K562 (cell line): ENCODE measurements around the gene ASXL2. TPM values are rescaled to one million over a fixed set of nuclear protein-coding genes. Genes with fewer than 3 reads are reported as not detected.

ENCODE experiments used
- CREB1 ChIP-seq, 2 experiments: sonication (generic) in 1 of 2; formaldehyde crosslinking in 1 of 2; IDR thresholded peaks; 2 replicates each; pipeline versions ENCODE4 v1.6.1 to v1.8.0; 2012 to 2022; ENCODE audit warnings: inconsistent platforms in 1 of 2, mild to moderate bottlenecking in 1 of 2, missing genetic modification reagents in 1 of 2, moderate library complexity in 1 of 2
- CREM ChIP-seq: IDR thresholded peaks from 2 replicates; pipeline ENCODE4 v1.6.1; 2014; ENCODE audit warnings: antibody characterized with exemption, low read depth
- E4F1 ChIP-seq: fragments of 250-450 bp; sonication (Bioruptor Pico); IDR thresholded peaks from 2 replicates; pipeline ENCODE4 v1.5.0; 2021; ENCODE audit warnings: mild to moderate bottlenecking, borderline replicate concordance
- FOXM1 ChIP-seq, 2 experiments: fragments of 450-650 bp in 1 of 2; sonication (generic) in 1 of 2; formaldehyde crosslinking in 1 of 2; IDR thresholded peaks; 2 replicates each; pipeline versions ENCODE4 v1.6.1 to v1.9.0; 2017 to 2022; ENCODE audit warnings: low read depth in 2 of 2, mild to moderate bottlenecking in 2 of 2, missing genetic modification reagents in 1 of 2, moderate library complexity in 1 of 2
- IFI16 ChIP-seq: fragments of 250-450 bp; sonication (Bioruptor Pico); IDR thresholded peaks from 2 replicates; pipeline ENCODE4 v2.1.2; 2022; ENCODE audit warnings: mild to moderate bottlenecking, inconsistent platforms
- NCOA2 ChIP-seq, 2 experiments: fragments of 450-650 bp; IDR thresholded peaks; 2 replicates each; pipeline ENCODE4 v1.6.1; 2018; ENCODE audit warnings: mild to moderate bottlenecking in 2 of 2, moderate library complexity in 1 of 2; ENCODE audit not compliant: partially characterized antibody in 2 of 2
- NR1H2 ChIP-seq: sonication (generic); formaldehyde crosslinking; IDR thresholded peaks from 2 replicates; pipeline ENCODE4 v1.4.0; 2020; ENCODE audit warnings: mild to moderate bottlenecking, missing genetic modification reagents
- PTRF ChIP-seq: fragments of 450-650 bp; IDR thresholded peaks from 2 replicates; pipeline ENCODE4 v1.6.1; 2016; ENCODE audit warnings: mild to moderate bottlenecking, missing genetic modification characterization, missing compliant biosample characterization
- SFPQ ChIP-seq: fragments of 200-400 bp; formaldehyde crosslinking; IDR thresholded peaks from 2 replicates; pipeline ENCODE4 v1.6.1; 2017; ENCODE audit warnings: mild to moderate bottlenecking, low read depth, low read length, moderate library complexity
- SNRNP70 ChIP-seq: fragments of 200-400 bp; formaldehyde crosslinking; optimal IDR thresholded peaks from 2 replicates; pipeline ENCODE3; 2017; ENCODE audit warnings: low read depth, low read length
- STAT5A ChIP-seq: IDR thresholded peaks from 2 replicates; pipeline ENCODE4 v1.6.1; 2012; ENCODE audit warnings: low read length, inconsistent platforms, borderline replicate concordance
- TBP ChIP-seq: optimal IDR thresholded peaks from 2 replicates; pipeline ENCODE3; 2011; ENCODE audit warnings: low read depth, low read length, improper control_type of control experiment
- U2AF1 ChIP-seq: fragments of 200-400 bp; formaldehyde crosslinking; optimal IDR thresholded peaks from 2 replicates; pipeline ENCODE3; 2017; ENCODE audit warnings: mild to moderate bottlenecking, low read depth, low read length, moderate library complexity
- polyA plus RNA-seq, 8 experiments: library from polyadenylated mRNA; depleted of rRNA in 4 of 8; stranded (reverse) in 5 of 8; unstranded in 3 of 8; fragments of >200 nt; fragmentation: Nextera tagmentation in 2 of 8; fragmentation: Illumina TruSeq in 1 of 8; extraction: Ambion mirVana in 2 of 8; extraction: Trizol in 1 of 8; gene quantifications; 2 replicates each; pipeline versions ENCODE4 v1.2.1 to v1.2.3, GENCODE V29; 2011 to 2014; ENCODE audit warnings: inconsistent platforms in 1 of 8, missing spikeins in 1 of 8
- total RNA-seq, 7 experiments: library from RNA; depleted of rRNA in 6 of 7; stranded (reverse); fragments of >200 nt in 6 of 7; fragmentation: Illumina TruSeq in 2 of 7; extraction: Trizol in 2 of 7; gene quantifications; 2 replicates each; pipeline versions ENCODE4 v1.2.1 to v1.2.3, GENCODE V29; 2011 to 2021; ENCODE audit warnings: low replicate concordance in 1 of 7
- TF ChIP-seq, protein P1 (sequence below), 3 experiments: fragments of 200-800 bp in 1 of 3; sonication (Bioruptor generic) in 1 of 3; sonication (generic) in 1 of 3; formaldehyde crosslinking in 1 of 3; IDR thresholded peaks; 2 replicates each; pipeline versions ENCODE4 v1.6.1 to v1.8.0; 2016 to 2022; ENCODE audit warnings: mild to moderate bottlenecking in 2 of 3, missing compliant biosample characterization in 2 of 3, missing genetic modification characterization in 2 of 3, missing genetic modification reagents in 1 of 3
- TF ChIP-seq, protein P2 (sequence below): fragments of 450-650 bp; IDR thresholded peaks from 2 replicates; pipeline ENCODE4 v1.6.1; 2014; ENCODE audit warnings: low read depth, mild to moderate bottlenecking, moderate library complexity, borderline replicate concordance
- TF ChIP-seq, protein P3 (sequence below), 2 experiments: fragments of 450-650 bp; IDR thresholded peaks; 2 replicates each; pipeline ENCODE4 v1.6.1; 2016

Gene ASXL2
- total and polyA plus RNA-seq, 9 of the 15 experiments (the other 6 are each of a cell fraction or from before 2014, with no cell fraction given), result 2.2 to 25.9 (median 9.0) TPM

GRCh38 chr2:25877431-25878360 is 591 bp downstream of the ASXL2 start (continued):
- TF ChIP-seq, protein P1, sequence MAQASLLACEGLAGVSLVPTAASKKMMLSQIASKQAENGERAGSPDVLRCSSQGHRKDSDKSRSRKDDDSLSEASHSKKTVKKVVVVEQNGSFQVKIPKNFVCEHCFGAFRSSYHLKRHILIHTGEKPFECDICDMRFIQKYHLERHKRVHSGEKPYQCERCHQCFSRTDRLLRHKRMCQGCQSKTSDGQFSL (CRISPR knock-in tag; IDR thresholded peaks at IDR 0.05), result 0 out of 2 replicates have a peak, but pooled peaks have one; percentile 24
- TF ChIP-seq, protein P1 (tag; IDR thresholded peaks at IDR 0.05), result no peak
- TF ChIP-seq U2AF1, result no peak
- no peak for TF ChIP-seq NR1H2
- TF ChIP-seq FOXM1 (IDR thresholded peaks at IDR 0.05; ENCODE audit: low read depth), result no peak
- TF ChIP-seq FOXM1 (CRISPR knock-in tag; IDR thresholded peaks at IDR 0.05; ENCODE audit: low read depth), result 0 out of 2 replicates have a peak, but pooled peaks have one; percentile 74
- no peak for TF ChIP-seq STAT5A
- no peak for TF ChIP-seq IFI16 (CRISPR knock-in tag)
- TF ChIP-seq TBP, result peak; percentile 28
- no peak for TF ChIP-seq E4F1 (CRISPR knock-in tag)
- TF ChIP-seq NCOA2 (IDR thresholded peaks at IDR 0.05; ENCODE audit: partially characterized antibody in 2 of 2), result no peak
- TF ChIP-seq, protein P2, sequence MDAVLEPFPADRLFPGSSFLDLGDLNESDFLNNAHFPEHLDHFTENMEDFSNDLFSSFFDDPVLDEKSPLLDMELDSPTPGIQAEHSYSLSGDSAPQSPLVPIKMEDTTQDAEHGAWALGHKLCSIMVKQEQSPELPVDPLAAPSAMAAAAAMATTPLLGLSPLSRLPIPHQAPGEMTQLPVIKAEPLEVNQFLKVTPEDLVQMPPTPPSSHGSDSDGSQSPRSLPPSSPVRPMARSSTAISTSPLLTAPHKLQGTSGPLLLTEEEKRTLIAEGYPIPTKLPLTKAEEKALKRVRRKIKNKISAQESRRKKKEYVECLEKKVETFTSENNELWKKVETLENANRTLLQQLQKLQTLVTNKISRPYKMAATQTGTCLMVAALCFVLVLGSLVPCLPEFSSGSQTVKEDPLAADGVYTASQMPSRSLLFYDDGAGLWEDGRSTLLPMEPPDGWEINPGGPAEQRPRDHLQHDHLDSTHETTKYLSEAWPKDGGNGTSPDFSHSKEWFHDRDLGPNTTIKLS, result peak; percentile 52; the same call in 1 of the 2 replicates
- TF ChIP-seq PTRF (tag), result no peak
- no peak for TF ChIP-seq SNRNP70
- TF ChIP-seq CREB1 (IDR thresholded peaks at IDR 0.05), result no peak
- peak; percentile 56; the same call in 1 of the 2 replicates for TF ChIP-seq CREB1 (CRISPR knock-in tag; IDR thresholded peaks at IDR 0.05)
- peak; percentile 52 for TF ChIP-seq CREM
- TF ChIP-seq SFPQ, result no peak
- TF ChIP-seq, protein P3, sequence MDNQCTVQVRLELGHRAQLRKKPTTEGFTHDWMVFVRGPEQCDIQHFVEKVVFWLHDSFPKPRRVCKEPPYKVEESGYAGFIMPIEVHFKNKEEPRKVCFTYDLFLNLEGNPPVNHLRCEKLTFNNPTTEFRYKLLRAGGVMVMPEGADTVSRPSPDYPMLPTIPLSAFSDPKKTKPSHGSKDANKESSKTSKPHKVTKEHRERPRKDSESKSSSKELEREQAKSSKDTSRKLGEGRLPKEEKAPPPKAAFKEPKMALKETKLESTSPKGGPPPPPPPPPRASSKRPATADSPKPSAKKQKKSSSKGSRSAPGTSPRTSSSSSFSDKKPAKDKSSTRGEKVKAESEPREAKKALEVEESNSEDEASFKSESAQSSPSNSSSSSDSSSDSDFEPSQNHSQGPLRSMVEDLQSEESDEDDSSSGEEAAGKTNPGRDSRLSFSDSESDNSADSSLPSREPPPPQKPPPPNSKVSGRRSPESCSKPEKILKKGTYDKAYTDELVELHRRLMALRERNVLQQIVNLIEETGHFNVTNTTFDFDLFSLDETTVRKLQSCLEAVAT (IDR thresholded peaks at IDR 0.05), result peak in 1 of 2 experiments; percentile 33; a peak in 1 of 4 replicates
